ENCODE measurements around the gene TPH1. TPM values are rescaled to one million over a fixed set of nuclear protein-coding genes. Genes with fewer than 3 reads are reported as not detected.
A peak's percentile ranks its signal among the peaks of the same experiment; 100 is the strongest.

The TPH1 gene
- total and polyA plus RNA-seq, 9 of the 15 experiments (the other 6 are each of a cell fraction or from before 2014, with no cell fraction given), result 0.04 to 0.29 (median 0.17) TPM

GRCh38 chr11:18012906-18013781, 32.9 kb downstream of the TPH1 start, which contains the start of gene SERGEF (continued):
- TF ChIP-seq, protein P1, sequence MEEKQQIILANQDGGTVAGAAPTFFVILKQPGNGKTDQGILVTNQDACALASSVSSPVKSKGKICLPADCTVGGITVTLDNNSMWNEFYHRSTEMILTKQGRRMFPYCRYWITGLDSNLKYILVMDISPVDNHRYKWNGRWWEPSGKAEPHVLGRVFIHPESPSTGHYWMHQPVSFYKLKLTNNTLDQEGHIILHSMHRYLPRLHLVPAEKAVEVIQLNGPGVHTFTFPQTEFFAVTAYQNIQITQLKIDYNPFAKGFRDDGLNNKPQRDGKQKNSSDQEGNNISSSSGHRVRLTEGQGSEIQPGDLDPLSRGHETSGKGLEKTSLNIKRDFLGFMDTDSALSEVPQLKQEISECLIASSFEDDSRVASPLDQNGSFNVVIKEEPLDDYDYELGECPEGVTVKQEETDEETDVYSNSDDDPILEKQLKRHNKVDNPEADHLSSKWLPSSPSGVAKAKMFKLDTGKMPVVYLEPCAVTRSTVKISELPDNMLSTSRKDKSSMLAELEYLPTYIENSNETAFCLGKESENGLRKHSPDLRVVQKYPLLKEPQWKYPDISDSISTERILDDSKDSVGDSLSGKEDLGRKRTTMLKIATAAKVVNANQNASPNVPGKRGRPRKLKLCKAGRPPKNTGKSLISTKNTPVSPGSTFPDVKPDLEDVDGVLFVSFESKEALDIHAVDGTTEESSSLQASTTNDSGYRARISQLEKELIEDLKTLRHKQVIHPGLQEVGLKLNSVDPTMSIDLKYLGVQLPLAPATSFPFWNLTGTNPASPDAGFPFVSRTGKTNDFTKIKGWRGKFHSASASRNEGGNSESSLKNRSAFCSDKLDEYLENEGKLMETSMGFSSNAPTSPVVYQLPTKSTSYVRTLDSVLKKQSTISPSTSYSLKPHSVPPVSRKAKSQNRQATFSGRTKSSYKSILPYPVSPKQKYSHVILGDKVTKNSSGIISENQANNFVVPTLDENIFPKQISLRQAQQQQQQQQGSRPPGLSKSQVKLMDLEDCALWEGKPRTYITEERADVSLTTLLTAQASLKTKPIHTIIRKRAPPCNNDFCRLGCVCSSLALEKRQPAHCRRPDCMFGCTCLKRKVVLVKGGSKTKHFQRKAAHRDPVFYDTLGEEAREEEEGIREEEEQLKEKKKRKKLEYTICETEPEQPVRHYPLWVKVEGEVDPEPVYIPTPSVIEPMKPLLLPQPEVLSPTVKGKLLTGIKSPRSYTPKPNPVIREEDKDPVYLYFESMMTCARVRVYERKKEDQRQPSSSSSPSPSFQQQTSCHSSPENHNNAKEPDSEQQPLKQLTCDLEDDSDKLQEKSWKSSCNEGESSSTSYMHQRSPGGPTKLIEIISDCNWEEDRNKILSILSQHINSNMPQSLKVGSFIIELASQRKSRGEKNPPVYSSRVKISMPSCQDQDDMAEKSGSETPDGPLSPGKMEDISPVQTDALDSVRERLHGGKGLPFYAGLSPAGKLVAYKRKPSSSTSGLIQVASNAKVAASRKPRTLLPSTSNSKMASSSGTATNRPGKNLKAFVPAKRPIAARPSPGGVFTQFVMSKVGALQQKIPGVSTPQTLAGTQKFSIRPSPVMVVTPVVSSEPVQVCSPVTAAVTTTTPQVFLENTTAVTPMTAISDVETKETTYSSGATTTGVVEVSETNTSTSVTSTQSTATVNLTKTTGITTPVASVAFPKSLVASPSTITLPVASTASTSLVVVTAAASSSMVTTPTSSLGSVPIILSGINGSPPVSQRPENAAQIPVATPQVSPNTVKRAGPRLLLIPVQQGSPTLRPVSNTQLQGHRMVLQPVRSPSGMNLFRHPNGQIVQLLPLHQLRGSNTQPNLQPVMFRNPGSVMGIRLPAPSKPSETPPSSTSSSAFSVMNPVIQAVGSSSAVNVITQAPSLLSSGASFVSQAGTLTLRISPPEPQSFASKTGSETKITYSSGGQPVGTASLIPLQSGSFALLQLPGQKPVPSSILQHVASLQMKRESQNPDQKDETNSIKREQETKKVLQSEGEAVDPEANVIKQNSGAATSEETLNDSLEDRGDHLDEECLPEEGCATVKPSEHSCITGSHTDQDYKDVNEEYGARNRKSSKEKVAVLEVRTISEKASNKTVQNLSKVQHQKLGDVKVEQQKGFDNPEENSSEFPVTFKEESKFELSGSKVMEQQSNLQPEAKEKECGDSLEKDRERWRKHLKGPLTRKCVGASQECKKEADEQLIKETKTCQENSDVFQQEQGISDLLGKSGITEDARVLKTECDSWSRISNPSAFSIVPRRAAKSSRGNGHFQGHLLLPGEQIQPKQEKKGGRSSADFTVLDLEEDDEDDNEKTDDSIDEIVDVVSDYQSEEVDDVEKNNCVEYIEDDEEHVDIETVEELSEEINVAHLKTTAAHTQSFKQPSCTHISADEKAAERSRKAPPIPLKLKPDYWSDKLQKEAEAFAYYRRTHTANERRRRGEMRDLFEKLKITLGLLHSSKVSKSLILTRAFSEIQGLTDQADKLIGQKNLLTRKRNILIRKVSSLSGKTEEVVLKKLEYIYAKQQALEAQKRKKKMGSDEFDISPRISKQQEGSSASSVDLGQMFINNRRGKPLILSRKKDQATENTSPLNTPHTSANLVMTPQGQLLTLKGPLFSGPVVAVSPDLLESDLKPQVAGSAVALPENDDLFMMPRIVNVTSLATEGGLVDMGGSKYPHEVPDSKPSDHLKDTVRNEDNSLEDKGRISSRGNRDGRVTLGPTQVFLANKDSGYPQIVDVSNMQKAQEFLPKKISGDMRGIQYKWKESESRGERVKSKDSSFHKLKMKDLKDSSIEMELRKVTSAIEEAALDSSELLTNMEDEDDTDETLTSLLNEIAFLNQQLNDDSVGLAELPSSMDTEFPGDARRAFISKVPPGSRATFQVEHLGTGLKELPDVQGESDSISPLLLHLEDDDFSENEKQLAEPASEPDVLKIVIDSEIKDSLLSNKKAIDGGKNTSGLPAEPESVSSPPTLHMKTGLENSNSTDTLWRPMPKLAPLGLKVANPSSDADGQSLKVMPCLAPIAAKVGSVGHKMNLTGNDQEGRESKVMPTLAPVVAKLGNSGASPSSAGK (IDR thresholded peaks at IDR 0.05), result peak; percentile 65
- TF ChIP-seq CXXC5 (CRISPR knock-in tag; IDR thresholded peaks at IDR 0.05) (peak; percentile 84), SMAD3 (CRISPR knock-in tag; conservative IDR thresholded peaks at IDR 0.05) (no peak), KAT7 (CRISPR knock-in tag; IDR thresholded peaks at IDR 0.05; ENCODE audit: borderline replicate concordance) (no peak), DEAF1 (CRISPR knock-in tag; IDR thresholded peaks at IDR 0.05) (no peak), SRSF7 (optimal IDR thresholded peaks at IDR 0.05; ENCODE audit: low read depth, low read length) (no peak)
- TF ChIP-seq, protein P2, sequence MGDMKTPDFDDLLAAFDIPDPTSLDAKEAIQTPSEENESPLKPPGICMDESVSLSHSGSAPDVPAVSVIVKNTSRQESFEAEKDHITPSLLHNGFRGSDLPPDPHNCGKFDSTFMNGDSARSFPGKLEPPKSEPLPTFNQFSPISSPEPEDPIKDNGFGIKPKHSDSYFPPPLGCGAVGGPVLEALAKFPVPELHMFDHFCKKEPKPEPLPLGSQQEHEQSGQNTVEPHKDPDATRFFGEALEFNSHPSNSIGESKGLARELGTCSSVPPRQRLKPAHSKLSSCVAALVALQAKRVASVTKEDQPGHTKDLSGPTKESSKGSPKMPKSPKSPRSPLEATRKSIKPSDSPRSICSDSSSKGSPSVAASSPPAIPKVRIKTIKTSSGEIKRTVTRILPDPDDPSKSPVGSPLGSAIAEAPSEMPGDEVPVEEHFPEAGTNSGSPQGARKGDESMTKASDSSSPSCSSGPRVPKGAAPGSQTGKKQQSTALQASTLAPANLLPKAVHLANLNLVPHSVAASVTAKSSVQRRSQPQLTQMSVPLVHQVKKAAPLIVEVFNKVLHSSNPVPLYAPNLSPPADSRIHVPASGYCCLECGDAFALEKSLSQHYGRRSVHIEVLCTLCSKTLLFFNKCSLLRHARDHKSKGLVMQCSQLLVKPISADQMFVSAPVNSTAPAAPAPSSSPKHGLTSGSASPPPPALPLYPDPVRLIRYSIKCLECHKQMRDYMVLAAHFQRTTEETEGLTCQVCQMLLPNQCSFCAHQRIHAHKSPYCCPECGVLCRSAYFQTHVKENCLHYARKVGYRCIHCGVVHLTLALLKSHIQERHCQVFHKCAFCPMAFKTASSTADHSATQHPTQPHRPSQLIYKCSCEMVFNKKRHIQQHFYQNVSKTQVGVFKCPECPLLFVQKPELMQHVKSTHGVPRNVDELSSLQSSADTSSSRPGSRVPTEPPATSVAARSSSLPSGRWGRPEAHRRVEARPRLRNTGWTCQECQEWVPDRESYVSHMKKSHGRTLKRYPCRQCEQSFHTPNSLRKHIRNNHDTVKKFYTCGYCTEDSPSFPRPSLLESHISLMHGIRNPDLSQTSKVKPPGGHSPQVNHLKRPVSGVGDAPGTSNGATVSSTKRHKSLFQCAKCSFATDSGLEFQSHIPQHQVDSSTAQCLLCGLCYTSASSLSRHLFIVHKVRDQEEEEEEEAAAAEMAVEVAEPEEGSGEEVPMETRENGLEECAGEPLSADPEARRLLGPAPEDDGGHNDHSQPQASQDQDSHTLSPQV (IDR thresholded peaks at IDR 0.05), result no peak
